ENCODE data around the gene DHX29. TPM values are rescaled to one million over a fixed set of nuclear protein-coding genes. Genes with fewer than 3 reads are reported as not detected.

DHX29 gene
- total and polyA plus RNA-seq, 4 donors: 8.6 to 43.8 (median 21.5) TPM

DNA sequence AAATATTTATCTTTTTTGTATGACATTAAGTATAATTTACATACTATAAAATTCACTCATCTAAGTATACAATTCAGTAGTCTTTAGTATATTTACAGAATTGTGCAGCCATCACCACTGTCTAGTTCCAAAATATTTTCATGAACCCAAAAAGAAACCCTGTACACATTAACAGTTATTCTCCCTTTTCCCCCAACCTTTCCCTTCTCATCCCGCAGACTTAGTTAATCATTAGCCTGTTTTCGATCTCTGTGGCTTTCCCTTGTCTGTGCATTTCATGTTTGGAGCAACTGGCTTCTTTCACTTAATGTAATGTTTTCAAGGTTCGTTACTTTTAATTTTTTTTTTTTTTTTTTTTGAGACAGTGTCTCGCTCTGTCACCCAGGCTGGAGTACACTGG, 37.8 kb upstream of the DHX29 start (continued):
- TF ChIP-seq REST (IDR thresholded peaks at IDR 0.05) (peak; percentile 15), HNF4A (conservative IDR thresholded peaks at IDR 0.05) (peak in 1 of 2 donors; percentile 30), TAF1 (conservative IDR thresholded peaks at IDR 0.05) (no peak)

GRCh38 chr5:55344392-55344992, 37.0 kb upstream of the DHX29 start:
- no peaks in the 10 kb centered on the region for H3K27me3 ChIP-seq (ENCODE audit: control insufficient read depth in 4 of 4, insufficient read depth in 4 of 4, low read length in 3 of 4)
- H3K9ac ChIP-seq (ENCODE audit: low read depth in 1 of 2, low read length in 2 of 2): peak overlapping the region in 1 of 2 donors; percentile 67
- peaks cover 3 to 21% (median 11%) of the 10 kb centered on the region in 4 donors for H3K36me3 ChIP-seq (ENCODE audit: control insufficient read depth in 4 of 4, insufficient read depth in 3 of 4, low read depth in 1 of 4, low read length in 3 of 4)
- peak; percentile 74 for DNase-seq (ENCODE audit: low spot score)
- peak overlapping the region; percentile 73 to 78 for H3K27ac ChIP-seq (ENCODE audit: low read depth in 1 of 2, low read length in 2 of 2)
- H3K4me3 ChIP-seq (ENCODE audit: low read depth in 1 of 3, low read length in 3 of 3): no peak overlapping the region
- no peak for TF ChIP-seq GABPA (IDR thresholded peaks at IDR 0.05 in 1 of 2, conservative IDR thresholded peaks at IDR 0.05 in 1 of 2)
- no peak for TF ChIP-seq NR2F2 (IDR thresholded peaks at IDR 0.05)
- no peak for TF ChIP-seq EGR1 (IDR thresholded peaks at IDR 0.05; ENCODE audit: low read depth in 2 of 2)
- TF ChIP-seq RXRA (IDR thresholded peaks at IDR 0.05): no peak
- no peak for TF ChIP-seq YY1 (IDR thresholded peaks at IDR 0.05)
- TF ChIP-seq, protein P1, sequence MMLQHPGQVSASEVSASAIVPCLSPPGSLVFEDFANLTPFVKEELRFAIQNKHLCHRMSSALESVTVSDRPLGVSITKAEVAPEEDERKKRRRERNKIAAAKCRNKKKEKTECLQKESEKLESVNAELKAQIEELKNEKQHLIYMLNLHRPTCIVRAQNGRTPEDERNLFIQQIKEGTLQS (IDR thresholded peaks at IDR 0.05): no peak
- TF ChIP-seq MAX (IDR thresholded peaks at IDR 0.05): no peak
- TF ChIP-seq FOXA2 (IDR thresholded peaks at IDR 0.05): peak; percentile 71
- TF ChIP-seq SP1 (IDR thresholded peaks at IDR 0.05): no peak
- TF ChIP-seq TAF1 (conservative IDR thresholded peaks at IDR 0.05): no peak
- no peak for TF ChIP-seq REST (IDR thresholded peaks at IDR 0.05)
- TF ChIP-seq HNF4G (IDR thresholded peaks at IDR 0.05): no peak
- TF ChIP-seq, protein P2, sequence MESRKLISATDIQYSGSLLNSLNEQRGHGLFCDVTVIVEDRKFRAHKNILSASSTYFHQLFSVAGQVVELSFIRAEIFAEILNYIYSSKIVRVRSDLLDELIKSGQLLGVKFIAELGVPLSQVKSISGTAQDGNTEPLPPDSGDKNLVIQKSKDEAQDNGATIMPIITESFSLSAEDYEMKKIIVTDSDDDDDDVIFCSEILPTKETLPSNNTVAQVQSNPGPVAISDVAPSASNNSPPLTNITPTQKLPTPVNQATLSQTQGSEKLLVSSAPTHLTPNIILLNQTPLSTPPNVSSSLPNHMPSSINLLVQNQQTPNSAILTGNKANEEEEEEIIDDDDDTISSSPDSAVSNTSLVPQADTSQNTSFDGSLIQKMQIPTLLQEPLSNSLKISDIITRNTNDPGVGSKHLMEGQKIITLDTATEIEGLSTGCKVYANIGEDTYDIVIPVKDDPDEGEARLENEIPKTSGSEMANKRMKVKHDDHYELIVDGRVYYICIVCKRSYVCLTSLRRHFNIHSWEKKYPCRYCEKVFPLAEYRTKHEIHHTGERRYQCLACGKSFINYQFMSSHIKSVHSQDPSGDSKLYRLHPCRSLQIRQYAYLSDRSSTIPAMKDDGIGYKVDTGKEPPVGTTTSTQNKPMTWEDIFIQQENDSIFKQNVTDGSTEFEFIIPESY (IDR thresholded peaks at IDR 0.05): no peak
- no peak for TF ChIP-seq JUND (IDR thresholded peaks at IDR 0.05)
- TF ChIP-seq CTCF (IDR thresholded peaks at IDR 0.05; ENCODE audit: low read depth, low read length, missing input control): peak; percentile 89
- TF ChIP-seq FOXA1 (IDR thresholded peaks at IDR 0.05): no peak
- peak; percentile 84 to 87 for TF ChIP-seq RAD21 (IDR thresholded peaks at IDR 0.05)
- no peak for TF ChIP-seq HNF4A (conservative IDR thresholded peaks at IDR 0.05)
- 16% methylated on average over 2 of the region's 2 CpGs for WGBS
- no peaks in the 10 kb centered on the region for H3K9me3 ChIP-seq (ENCODE audit: control insufficient read depth in 4 of 4, low read length in 3 of 4)
- H3K4me1 ChIP-seq (ENCODE audit: control insufficient read depth in 4 of 4, insufficient read depth in 4 of 4, low read length in 3 of 4): peaks cover 2 to 24% (median 20%) of the 10 kb centered on the region in 4 donors

Data from liver (tissue), 9 donors.